ENCODE results near the gene CBX7.

DNA sequence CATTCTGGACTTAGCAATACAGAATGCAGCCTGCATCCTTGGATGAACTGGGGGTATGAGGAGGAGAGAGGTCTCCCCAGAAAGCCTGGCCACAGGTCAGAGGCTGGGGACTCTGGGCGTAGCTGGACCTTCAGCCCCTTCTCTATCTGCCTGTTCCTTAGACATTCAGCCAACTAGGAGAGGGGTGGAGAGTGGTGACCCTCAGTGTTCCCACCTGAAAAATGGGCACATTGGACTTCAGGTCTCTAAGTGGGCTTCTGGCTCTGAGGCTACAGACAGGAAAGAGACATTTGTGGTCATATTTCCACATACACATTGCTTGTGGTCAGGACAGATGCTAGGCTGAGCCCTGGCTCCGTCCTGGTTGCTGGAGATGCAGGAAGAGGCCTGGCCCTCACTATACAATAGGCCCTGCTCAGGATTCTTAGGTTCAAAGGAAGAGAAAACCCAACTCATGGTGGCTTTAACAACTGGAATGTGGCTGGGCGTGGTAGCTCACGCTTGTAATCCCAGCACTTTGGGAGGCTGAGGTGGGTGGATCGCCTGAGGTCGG lies 30.1 kb upstream of the CBX7 start:
- TF ChIP-seq EZH2 (IDR thresholded peaks at IDR 0.05; ENCODE audit: insufficient read depth, poor library complexity, severe bottlenecking) (no peak), EZH2phosphoT487 (IDR thresholded peaks at IDR 0.05; ENCODE audit: insufficient read depth, low read depth) (no peak)
